Measurements from ENCODE around the gene NFKBIE.
A peak's percentile ranks its signal among the peaks of the same experiment; 100 is the strongest.

The NFKBIE gene

DNA sequence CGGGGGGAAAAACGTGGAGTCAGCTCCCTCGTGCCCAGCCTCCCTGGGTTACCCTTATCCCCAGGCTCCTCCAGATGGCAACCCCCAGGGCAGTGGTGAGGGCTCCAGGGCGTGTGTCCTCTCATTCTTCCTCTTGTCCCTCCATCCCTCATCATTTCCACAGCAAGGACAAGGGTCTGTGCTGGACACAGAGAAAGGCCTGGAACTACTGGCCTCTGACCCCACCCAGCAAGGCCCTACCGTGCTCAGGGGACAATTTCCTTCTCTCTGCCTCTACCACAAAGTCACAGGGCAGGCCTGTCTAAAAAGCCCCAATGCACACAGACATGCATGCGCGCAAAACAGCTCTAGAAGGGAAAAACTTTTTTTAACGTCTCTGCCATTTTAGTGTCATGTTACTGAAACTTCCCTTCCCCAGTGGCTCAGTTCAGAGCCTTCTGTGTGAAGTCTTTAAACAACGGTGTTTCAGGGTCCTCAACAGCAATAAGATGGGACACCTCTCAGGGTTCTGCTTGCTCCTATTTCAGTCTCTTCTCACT is 7.0 kb downstream of the NFKBIE start:
- DNase-seq: no peak

DNA sequence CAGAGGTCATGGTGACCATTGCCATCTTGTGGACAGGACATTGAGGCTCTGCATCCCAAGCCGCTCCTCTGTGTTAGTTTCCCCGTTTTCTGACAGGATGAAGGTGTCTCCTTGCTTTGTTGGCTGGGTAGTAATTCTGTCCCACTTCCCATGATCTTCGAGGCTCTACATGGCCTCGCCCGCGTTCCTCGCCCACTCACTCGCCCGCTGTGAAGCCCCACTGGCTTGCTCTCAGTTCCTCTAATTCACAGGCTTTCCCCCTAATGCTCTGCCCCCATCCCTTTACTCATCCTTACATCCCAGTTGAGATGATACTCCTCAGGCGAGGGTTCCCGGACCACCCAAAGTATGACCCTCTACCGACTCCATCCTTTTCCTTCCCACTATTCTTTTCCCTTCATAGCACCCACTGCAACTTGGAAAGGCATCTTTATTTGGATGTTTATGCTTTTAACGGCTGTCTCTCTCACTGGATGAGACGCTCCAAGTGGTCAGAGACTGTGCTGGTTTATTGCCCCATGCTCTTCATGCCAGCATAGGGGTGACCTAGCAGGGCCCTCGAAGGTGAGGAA is 7.5 kb downstream of the NFKBIE start:
- no peak for DNase-seq

DNA sequence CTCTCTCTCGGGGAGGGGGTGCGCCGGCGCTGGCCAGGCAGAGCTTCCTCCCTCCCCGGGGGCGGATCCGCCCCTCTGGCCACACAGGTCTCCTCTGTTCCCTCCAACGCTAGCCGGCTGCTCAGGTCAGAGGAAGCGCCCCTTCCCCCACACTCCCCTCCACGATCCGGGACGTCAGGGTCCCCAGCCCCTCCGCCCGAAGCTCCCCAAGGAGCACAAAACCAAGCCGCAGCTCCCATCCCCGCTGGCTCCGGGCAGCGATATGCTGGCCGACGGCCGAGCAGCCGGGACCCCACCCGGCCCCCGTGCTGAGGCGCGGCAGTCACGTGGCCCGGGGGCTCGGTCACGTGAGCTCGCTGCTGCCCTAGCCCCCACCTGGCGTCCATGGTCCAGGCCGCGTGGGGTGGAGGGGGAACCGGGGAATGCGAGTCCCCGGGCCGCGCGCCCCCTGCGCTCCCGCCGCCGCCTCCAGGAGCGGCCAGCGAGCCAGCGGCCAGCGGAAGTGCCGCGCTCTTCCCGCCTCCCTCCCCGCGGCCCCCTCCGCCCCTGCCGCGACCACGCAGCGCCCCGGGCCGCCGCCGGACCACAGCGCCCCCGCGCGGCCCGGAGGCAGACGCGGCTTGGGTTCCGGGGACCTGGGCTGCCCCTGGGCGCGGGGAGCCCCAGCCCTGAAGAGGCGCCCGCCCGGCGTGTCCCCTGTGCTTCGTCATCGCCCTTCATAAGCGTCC is 8.2 kb downstream of the NFKBIE start, which contains the start of gene SLC35B2:
Gene SLC35B2 (minus strand): TSS at position 504 of the 728 bp plus-strand sequence. CDS start 118 bp downstream, at position 386.
- DNase-seq: peak; percentile 45 to 94 (median 88)

DNA sequence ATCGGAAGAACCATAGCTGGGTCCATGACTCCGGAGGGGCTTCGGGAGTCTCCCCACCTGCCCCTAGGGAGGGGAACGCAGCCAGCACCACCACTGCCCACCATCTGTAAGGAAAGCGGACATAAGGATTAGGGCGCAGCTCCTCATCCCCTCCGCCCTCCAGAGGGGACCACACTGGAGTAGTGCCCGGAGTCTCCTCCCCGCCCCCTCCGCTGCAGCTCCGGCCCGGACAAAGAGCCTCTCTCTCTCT is 8.7 kb downstream of the NFKBIE start:
- peak in 2 of 51 donors; percentile 45 to 79 for DNase-seq

DNA sequence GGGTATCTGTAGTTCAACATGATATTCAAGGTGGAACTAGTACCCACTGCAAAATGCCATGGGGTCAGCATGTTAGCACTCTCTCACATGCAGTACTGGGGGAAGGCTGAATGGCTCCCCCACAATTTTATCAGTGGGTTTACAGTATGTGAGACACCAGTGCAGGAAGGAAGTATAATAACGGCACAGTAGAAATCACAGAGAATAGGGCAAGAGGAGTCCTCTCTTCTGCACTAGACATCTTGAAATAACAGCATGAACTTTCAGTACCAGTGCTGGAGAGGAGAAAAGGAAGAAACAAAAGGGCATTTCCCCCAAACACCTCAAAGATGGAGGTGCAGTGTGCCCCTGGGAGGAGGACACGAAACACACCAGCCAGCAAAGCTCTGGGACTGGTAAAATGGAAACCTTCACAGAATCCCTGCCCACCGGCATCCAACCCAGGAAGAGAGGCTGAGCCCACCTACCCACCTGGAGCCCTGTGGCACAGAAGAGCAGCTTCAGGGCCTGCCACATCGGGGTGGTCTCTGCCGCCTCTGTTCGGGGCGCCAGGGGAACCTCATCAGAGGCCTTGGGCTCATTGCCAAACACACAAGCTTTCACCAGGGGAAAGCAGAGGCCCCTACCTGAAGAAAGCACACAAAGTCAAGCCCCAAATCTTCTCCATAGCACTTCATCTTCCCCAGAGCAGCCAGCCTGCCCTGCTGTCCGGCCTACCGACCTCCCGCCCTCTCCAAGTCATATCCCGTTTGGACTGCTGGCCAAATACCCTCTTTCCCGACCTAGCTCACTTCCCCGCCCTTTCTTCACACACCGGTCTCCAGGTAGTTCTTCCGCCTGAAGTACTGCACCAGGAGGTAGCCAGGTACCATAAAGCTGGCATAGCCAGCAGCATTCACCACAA is 9.2 kb downstream of the NFKBIE start:
- DNase-seq: peak in 1 of 51 donors; percentile 47

DNA sequence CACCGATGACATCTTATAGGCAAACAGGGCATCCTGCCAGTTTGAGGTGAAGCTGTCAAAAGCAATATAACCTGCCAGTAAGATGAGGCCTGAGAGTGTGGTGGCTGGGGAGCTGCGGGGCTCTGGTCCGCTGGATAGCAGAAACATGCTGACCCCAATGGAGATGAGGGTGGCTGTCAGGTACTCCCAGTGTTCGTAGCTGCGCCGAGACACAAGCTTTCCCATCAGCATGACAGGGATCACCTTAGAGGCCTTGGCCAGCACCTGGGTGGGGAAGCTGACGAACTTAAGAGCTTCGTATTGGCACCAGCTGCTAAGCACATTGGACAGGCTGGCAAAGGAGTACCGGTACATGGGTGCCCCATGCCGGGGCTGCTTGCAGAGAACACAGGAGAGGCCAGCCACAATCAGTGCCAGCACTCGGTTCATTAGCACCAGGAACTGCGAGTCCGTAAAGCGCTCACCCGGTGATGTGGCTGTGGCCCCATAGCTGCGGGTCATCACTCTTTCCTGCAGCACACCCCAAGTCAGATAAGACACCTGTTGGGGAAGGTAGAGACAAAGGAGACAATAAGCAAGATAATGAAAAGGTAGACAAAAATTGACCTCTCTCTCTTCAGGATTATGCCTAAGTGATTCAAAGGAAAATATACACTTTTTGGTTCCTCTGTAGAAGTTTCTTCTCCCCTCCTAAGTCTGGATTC is 10.1 kb downstream of the NFKBIE start:
- peak in 1 of 51 donors; percentile 37 for DNase-seq

DNA sequence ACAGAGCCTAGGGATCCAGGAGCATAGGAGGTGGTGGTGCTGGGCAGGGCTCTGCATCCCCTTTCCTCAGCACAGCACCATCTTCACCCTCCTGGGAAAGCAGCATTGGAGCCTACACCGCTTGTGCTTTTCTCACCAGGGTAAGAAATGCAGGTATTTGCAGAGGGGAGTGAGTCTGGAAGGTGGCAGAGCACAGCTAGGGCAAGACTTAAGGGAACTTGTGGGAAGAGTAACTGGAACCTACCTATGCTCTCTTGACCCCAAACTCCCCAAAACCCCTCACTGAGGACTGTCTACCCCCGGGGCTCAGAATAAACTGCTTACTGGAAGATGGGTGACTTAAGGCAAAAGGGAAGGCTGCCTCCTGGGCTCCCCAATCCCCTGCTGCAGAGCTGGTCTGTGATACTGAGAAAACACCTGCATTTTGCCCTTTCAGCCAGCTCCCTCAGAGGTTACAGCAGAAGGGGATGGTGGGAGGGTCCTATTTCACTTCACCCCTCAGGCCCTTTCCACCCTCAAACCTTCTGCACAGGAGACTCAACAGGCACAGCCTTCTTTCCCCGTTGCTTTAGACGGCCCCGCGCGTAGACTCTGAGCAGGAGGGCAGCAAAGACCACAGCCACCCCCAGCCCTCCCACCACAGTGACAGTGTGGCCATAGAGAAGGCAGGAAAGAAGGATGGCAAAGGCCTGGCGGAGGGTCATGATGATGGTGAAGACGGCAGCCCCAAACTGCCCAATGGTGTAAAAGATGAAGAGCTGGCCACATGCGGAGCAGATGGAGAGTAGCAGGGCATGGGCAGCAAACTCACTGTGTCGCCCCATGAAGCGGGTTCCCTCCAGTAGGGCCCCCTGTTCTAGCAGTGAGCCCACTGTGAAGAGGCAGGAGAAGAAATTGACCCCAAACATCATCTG is 10.9 kb downstream of the NFKBIE start:
- peak in 2 of 51 donors; percentile 30 to 39 for DNase-seq

DNA sequence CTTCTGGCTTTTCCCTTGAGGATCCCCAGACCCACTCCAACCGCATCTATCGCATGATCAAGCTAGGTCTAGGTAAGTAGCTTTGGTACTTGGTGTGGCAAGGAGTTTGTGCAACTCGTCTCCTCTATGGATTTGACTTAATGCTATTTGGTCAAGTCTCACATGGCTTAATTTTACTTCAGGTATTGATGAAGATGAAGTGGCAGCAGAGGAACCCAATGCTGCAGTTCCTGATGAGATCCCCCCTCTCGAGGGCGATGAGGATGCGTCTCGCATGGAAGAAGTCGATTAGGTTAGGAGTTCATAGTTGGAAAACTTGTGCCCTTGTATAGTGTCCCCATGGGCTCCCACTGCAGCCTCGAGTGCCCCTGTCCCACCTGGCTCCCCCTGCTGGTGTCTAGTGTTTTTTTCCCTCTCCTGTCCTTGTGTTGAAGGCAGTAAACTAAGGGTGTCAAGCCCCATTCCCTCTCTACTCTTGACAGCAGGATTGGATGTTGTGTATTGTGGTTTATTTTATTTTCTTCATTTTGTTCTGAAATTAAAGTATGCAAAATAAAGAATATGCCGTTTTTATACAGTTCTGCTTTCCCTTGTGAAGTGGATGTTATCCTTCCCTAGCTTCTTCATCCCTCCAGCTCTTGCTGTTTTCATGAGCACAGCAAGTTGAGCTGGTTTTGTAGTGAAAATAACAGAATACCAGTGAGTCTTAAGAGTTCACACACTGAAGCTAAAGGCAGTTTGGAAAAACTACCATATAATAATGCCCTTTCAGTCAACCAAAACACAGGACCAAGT is 11.8 kb downstream of the NFKBIE start:
- peak in 3 of 51 donors; percentile 18 to 23 (median 19) for DNase-seq

DNA sequence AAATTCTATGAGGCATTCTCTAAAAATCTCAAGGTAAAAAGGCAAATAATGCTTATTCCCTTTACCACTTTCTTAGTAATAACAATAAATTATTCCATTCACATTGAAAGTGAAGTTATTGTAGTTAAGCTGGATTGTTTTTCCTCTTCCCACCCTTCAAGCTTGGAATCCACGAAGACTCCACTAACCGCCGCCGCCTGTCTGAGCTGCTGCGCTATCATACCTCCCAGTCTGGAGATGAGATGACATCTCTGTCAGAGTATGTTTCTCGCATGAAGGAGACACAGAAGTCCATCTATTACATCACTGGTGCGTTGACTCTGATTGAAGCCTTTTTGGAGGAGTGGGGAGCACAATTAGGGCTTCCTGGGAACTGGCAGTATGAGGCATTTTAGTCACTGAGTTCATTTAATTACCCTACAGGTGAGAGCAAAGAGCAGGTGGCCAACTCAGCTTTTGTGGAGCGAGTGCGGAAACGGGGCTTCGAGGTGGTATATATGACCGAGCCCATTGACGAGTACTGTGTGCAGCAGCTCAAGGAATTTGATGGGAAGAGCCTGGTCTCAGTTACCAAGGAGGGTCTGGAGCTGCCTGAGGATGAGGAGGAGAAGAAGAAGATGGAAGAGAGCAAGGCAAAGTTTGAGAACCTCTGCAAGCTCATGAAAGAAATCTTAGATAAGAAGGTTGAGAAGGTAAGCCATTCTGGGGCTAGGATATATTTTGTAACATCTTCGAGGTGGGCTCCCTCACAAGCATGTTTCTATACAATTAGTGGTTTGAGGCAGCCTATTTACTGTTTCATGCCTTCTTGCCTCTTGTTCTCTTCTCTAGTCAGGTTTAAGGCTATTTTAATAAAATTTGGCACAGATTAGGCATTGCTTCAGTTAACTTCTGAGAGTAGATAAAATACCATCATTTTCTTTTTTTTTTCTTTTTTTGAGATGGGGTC is 13.5 kb downstream of the NFKBIE start:
- DNase-seq: no peak

DNA sequence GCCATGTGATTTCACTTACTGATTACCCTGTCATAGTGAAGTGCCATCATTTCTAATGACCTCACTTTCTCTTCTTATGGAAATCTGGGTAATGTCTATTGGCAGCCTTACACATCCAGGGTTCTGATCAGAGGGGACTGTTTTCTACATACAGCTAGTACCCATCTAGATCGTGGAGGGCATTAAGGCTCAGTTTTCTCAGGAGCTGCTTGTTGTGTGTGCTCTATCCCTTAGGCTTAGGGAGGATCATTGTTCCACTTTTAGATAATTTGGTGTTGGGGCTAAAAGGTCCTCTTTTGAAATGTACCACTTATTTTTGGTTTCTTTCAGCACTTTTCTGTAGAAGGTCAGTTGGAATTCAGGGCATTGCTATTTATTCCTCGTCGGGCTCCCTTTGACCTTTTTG is 14.6 kb downstream of the NFKBIE start:
- DNase-seq: no peak

DNA sequence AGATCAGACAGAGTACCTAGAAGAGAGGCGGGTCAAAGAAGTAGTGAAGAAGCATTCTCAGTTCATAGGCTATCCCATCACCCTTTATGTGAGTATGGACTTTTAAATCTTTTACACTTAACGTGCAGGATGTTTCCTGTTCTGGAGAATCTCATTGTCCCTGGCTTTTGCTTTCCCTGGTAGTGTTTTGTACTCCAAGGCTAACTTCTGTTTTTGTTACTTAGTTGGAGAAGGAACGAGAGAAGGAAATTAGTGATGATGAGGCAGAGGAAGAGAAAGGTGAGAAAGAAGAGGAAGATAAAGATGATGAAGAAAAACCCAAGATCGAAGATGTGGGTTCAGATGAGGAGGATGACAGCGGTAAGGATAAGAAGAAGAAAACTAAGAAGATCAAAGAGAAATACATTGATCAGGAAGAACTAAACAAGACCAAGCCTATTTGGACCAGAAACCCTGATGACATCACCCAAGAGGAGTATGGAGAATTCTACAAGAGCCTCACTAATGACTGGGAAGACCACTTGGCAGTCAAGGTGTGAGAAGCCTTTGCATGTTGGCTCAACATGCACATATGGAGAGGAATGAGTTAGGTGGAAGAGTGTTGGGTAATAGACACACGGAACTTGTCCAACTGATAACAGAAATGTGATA is 15.2 kb downstream of the NFKBIE start:
- DNase-seq: no peak

DNA sequence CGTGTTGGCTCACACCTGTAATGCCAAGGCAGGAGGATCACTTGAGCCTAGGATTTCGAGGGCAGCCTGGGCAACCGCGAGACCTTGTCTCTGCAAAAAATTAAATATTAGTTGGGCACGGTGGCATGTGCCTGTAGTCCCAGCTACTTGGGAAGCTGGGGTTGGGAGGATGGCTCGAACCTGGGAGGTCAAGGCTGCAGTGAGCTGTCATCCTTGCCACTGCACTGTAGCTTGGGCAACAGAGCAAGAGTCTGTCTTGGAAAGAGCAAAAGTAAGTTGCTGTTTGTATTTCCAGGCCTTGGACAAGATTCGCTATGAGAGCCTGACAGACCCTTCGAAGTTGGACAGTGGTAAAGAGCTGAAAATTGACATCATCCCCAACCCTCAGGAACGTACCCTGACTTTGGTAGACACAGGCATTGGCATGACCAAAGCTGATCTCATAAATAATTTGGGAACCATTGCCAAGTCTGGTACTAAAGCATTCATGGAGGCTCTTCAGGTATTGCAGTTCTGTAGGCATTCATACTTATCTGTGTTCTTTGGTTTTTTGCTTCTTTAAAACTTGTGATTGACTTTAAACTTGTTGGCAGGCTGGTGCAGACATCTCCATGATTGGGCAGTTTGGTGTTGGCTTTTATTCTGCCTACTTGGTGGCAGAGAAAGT is 16.1 kb downstream of the NFKBIE start:
- DNase-seq: peak in 1 of 51 donors; percentile 10

DNA sequence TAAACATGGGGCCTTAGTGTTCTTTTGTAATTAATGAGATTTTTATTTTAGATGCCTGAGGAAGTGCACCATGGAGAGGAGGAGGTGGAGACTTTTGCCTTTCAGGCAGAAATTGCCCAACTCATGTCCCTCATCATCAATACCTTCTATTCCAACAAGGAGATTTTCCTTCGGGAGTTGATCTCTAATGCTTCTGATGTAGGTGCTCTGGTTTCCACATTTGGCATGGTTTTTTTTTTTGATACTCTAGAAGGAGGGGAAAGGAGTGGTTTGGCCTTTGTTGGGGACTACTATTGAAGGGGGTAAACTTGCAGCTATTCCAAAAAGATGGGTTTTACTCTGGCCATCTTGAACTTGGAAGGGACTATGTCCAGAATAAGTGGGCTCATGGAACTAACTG is 16.8 kb downstream of the NFKBIE start:
- DNase-seq: no peak

DNA sequence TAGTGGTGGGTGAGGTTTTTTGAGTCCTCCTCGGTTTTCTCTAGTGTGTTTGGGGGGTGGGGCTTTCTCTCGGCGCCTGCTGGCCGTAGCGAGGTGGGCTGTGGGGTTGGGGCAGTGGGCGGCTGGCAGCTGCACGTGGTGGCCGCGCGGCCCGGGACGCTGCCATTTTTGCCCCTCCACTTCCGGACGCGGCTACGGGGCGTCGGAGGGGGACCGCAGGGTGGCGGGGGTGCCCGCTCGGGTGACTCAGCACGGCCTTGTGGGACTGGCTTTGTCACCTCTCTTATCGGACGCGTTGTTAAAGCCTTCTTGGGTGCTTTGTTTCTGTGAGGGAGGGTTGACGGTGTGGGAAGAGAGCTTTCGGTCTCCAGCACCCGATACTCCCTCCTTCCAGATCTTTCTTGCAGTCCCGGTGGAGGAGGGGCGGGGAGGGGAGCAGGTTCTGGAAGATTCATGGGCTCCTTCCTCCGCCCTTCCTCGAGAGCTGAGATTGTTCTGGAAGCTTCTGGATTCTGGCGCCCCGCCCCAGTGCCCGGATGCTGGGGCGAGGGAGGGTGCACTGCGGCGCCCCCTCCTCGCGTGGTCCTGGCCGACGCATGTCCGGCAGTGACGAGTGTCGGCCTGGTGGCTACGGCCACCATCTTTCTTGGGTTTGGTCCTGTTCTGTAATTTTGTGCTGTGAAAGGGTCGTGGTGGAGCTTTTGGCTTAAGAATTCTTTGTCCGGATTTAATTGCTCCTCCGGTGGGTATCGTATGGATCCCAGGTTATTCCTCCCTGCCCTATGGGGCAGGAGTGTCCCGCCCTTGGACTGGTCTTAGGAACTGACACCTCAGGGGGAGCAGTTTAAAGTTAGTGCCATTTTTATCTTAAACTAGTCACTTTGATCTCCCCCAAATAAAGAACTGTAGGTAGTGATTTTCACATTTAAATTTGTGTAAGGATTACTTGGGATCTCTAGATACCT is 17.7 kb downstream of the NFKBIE start:
- peak in 46 of 51 donors; percentile 35 to 95 (median 70) for DNase-seq

DNA sequence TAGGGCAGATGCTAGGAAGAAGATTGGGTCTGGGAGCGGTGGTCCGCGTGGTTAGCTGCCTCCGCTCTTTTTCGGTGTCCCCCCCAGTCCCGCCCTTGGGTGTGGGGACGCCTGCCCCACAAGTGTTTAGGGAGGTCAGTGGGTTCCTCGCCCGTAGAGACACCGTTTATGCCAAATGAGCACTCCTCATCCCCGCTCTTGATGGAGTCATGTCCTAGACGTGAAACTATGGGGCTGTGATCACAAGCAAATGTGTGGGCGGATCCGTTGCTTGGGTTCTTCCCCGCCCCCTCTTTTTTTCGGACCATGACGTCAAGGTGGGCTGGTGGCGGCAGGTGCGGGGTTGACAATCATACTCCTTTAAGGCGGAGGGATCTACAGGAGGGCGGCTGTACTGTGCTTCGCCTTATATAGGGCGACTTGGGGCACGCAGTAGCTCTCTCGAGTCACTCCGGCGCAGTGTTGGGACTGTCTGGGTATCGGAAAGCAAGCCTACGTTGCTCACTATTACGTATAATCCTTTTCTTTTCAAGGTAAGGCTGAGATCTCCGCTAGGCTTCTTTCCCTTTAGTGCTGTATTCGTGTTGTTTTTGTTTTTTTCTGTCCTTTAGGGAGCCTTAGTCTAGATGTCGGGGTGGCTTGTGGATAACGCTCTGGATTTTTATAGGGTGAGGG is 18.6 kb downstream of the NFKBIE start, which contains the start of gene HSP90AB1:
Gene HSP90AB1 (plus strand): TSS at position 439 of the 675 bp plus-strand sequence. CDS start 1,529 bp downstream, outside the sequence.
- DNase-seq: peak; percentile 72 to 97 (median 89)
